Measurements from ENCODE around the gene MYH9.

- no peak for TF ChIP-seq CTCF (IDR thresholded peaks at IDR 0.05)
- no peak for TF ChIP-seq POLR2A (IDR thresholded peaks at IDR 0.05)
Observed at GRCh38 chr22:36330127-36330526, 57.6 kb downstream of the MYH9 start.
